IPS-18a (cell line): Measurements from ENCODE around the gene CAND2.
"Not testable (repeated sequence)": the region's sequence is repeated elsewhere in the genome, so short reads cannot be mapped to it uniquely, and the experiment has no call there.

Experiments used
- H3K27ac ChIP-seq: one replicate; pipeline ENCODE4 v1.5.1; 2013; ENCODE audit warnings: low read length
- H3K27me3 ChIP-seq: one replicate; pipeline ENCODE4 v1.6.1; 2013; ENCODE audit warnings: mild to moderate bottlenecking, low read length; ENCODE audit not compliant: control insufficient read depth, insufficient read depth
- H3K36me3 ChIP-seq: one replicate; pipeline ENCODE4 v1.6.1; 2013; ENCODE audit warnings: low read depth, low read length; ENCODE audit not compliant: control insufficient read depth
- H3K4me1 ChIP-seq: one replicate; pipeline ENCODE4 v1.6.1; 2013; ENCODE audit warnings: low read depth, low read length; ENCODE audit not compliant: control insufficient read depth
- H3K4me3 ChIP-seq: one replicate; pipeline ENCODE4 v1.5.1; 2013; ENCODE audit warnings: low read length
- H3K9ac ChIP-seq: one replicate; pipeline ENCODE4 v1.6.1; 2013; ENCODE audit warnings: mild to moderate bottlenecking, low read length, moderate library complexity
- H3K9me3 ChIP-seq: one replicate; pipeline ENCODE4 v1.6.1; 2013; ENCODE audit warnings: low read depth, low read length; ENCODE audit not compliant: control insufficient read depth

CAND2 gene

DNA sequence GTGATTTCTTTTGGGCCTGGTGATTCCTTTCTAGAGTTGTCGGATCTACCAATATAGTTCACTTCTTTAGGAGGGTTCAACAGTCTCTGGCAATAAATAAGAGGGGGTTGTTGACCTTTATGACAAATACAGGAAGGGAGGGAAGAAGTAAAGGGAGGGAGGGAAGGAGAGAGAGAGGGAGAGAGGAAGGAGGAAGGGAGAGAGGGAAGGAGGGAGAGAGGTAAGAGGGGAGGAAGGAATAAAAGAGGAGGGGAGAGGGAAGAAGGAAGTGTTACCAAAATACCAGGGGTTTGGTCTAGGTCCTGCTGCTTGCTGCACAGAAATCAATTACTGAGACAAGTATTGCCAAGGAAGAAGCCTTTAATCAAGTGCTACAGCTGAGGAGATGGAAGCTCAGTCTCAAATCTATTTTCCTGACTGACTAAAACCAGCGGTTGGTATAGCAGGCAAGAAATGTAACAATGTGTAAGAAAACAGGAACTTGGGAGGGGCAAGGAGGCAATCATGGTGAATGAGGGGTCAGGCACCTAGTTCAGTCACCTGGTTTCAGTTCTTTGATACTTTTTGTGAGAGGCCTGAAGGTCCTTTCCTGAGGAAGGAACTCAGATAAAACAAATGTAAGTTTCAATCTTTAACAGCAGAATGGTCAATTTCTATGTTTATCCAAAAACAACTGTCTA, 23.3 kb upstream of the CAND2 start:
- Histone ChIP-seq H3K36me3 (no peaks in the 10 kb centered on the region), H3K27ac (no peak overlapping the region), H3K4me3 (no peak overlapping the region), H3K9me3 (no peaks in the 10 kb centered on the region), H3K9ac (no peak overlapping the region), H3K27me3 (no peaks in the 10 kb centered on the region), H3K4me1 (no peaks in the 10 kb centered on the region)

DNA sequence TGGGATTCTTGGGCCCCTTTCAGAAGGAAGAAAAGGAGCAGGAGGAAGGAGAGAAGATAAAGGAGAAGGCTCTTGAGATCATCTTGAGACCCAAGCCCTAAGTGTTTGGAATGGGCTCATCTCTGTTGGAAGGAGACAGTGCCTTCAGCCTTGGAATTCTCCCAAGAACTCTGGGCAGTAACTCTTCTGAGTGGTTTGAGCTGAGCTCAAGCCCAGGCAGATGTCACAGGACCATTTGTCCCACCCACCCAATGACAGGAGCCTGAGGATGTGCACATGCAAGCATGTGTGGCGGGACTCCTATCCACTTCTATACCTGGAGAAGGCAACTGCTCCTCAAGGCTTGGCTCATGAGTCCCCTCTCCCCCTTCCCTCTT, 22.8 kb upstream of the CAND2 start:
- H3K9ac ChIP-seq: no peak overlapping the region
- H3K4me1 ChIP-seq: no peaks in the 10 kb centered on the region
- H3K4me3 ChIP-seq: no peak overlapping the region
- H3K27ac ChIP-seq: no peak overlapping the region
- no peaks in the 10 kb centered on the region for H3K27me3 ChIP-seq
- no peaks in the 10 kb centered on the region for H3K9me3 ChIP-seq
- H3K36me3 ChIP-seq: no peaks in the 10 kb centered on the region

DNA sequence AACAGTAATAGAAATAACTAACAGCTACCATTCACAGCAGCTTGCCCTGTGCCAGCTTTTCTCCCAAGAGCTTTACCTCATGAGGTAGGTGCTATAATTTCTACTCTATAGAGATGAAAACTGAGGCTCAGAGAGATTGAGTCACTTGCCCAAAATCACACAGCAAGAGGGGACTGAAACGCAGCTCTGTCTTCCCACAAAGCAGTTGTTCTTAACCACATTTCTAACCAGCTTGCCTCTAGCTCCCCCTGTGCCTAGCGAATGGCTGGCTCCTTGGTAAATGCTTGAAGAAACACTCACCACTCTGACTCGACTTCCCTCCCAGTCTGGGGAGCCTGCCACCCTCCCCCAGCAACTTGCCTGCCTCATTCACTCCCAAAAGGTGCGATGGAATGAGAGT, 21.9 kb upstream of the CAND2 start:
- no peak overlapping the region for H3K4me3 ChIP-seq
- H3K36me3 ChIP-seq: no peaks in the 10 kb centered on the region
- H3K4me1 ChIP-seq: no peaks in the 10 kb centered on the region
- no peaks in the 10 kb centered on the region for H3K9me3 ChIP-seq
- H3K27me3 ChIP-seq: no peaks in the 10 kb centered on the region
- no peak overlapping the region for H3K9ac ChIP-seq
- H3K27ac ChIP-seq: no peak overlapping the region

DNA sequence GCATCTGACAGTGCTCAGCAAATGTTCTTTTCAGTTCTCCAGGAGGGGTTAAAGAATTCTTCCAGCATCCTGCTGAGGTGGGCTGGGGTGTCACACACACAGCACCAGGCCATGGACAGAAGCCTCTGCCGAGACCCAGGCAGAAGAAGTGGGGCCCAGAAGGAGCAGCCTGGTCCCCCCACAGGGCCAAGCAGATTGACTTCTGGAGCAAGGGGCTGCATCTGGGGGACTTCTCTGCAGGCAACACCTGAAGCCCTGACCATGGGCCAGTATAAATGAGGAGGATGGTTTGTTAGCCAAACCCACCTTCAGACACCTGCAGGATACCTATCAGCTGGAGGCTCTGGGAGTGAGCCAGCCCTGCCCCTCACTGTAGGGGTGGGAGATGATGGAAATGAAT, 21.3 kb upstream of the CAND2 start:
- Histone ChIP-seq H3K9ac (no peak overlapping the region), H3K27me3 (no peaks in the 10 kb centered on the region), H3K36me3 (no peaks in the 10 kb centered on the region), H3K4me1 (no peaks in the 10 kb centered on the region), H3K4me3 (no peak overlapping the region), H3K9me3 (no peaks in the 10 kb centered on the region), H3K27ac (no peak overlapping the region)

DNA sequence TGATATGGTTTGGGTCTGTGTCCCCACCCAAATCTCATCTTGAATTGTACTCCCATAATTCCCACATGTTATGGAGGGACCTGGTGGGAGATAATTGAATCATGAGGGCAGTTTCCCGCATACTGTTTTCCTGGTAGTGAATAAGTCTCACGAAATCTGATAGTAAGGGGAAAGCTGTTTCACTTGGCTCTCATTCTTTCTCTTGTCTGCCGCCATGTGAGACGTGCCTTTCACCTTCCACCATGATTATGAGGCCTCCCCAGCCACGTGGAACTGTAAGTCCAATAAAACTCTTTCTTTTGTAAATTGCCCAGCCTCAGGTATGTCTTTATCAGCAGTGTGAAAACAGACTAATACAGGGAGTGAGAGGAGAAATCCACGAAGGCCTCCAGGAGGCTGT, 20.5 kb upstream of the CAND2 start:
- not testable (repeated sequence) for H3K9me3 ChIP-seq, H3K27ac ChIP-seq, H3K4me3 ChIP-seq, H3K9ac ChIP-seq, H3K4me1 ChIP-seq, H3K27me3 ChIP-seq, H3K36me3 ChIP-seq

DNA sequence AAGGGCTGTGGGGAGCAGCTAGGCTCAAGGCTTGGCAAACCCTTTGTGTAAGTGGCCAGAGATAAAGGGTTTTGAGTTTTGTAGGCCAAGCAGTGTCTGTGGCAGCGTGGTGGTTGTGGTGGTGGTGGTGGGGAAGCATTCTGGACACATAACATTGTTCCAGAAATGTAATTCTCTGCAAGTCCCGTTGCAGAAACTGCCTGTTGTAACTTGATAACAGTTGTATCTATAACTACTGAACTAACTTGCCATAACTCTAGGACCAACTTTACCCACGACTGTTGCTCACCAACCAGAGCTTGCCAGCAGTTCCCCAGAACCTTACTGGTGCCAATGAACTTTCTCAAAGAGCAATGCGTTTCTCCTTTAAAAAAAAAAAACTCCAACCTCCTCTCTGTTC, 19.3 kb upstream of the CAND2 start:
- H3K27ac ChIP-seq: no peak overlapping the region
- peaks cover 3% of the 10 kb centered on the region for H3K4me1 ChIP-seq
- H3K9me3 ChIP-seq: no peaks in the 10 kb centered on the region
- no peak overlapping the region for H3K9ac ChIP-seq
- no peaks in the 10 kb centered on the region for H3K36me3 ChIP-seq
- no peaks in the 10 kb centered on the region for H3K27me3 ChIP-seq
- H3K4me3 ChIP-seq: no peak overlapping the region

DNA sequence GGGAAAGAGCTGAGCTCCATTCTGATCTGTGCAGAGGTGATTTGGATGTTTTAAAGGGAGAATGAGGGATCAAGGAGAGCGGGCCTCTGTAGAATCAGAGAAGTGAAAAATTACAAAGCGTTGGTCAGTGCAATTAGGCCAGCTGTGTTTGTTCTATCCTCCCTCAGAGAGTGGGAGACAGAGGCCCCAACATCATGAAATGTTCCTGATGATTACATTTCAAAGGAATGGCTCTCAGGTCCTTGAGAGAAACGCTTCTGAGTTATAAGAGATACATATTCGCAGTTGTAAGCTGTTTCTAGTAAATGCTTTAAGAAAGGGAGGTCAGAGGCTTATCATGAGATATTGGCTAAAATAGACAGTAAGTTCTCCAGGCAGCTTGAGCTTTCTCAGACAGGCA, 15.7 kb upstream of the CAND2 start:
- H3K9ac ChIP-seq: no peak overlapping the region
- no peak overlapping the region for H3K27ac ChIP-seq
- H3K4me3 ChIP-seq: no peak overlapping the region
- peaks cover 19% of the 10 kb centered on the region for H3K4me1 ChIP-seq
- H3K36me3 ChIP-seq: no peaks in the 10 kb centered on the region
- no peaks in the 10 kb centered on the region for H3K27me3 ChIP-seq
- no peaks in the 10 kb centered on the region for H3K9me3 ChIP-seq

DNA sequence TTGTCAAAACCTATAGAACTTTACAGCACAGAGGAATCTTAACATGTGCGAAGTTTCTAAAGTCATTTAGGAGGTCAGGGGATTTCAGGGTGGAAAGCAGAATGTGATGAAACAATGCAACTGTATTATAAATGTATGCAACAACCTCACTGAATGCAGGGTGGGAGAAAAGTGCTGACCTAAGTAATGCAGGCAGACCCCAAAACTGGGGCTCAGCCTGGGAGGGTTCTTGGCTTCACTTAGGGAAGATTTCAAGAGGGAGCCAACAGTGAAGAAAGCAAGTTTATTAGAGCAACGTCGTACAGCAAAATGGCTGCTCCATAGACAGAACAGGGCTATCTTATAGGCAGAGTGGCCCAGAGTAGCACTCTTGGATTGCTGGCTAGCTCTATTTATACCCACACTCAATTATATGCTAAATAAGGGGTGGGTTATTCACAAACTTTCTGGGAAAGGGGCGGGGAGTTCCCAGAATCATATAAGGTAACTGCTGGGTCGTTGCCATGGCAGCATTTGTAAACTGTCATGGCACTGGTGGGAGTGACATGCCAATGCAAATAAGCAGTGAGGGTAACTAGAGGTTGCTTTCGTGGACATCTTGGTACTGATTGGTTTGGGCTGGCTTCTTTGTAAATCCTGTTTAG, 14.2 kb upstream of the CAND2 start:
- Histone ChIP-seq H3K36me3 (no peaks in the 10 kb centered on the region), H3K9me3 (no peaks in the 10 kb centered on the region), H3K27me3 (no peaks in the 10 kb centered on the region), H3K4me1 (peaks cover 19% of the 10 kb centered on the region), H3K9ac (no peak overlapping the region), H3K27ac (no peak overlapping the region), H3K4me3 (no peak overlapping the region)

DNA sequence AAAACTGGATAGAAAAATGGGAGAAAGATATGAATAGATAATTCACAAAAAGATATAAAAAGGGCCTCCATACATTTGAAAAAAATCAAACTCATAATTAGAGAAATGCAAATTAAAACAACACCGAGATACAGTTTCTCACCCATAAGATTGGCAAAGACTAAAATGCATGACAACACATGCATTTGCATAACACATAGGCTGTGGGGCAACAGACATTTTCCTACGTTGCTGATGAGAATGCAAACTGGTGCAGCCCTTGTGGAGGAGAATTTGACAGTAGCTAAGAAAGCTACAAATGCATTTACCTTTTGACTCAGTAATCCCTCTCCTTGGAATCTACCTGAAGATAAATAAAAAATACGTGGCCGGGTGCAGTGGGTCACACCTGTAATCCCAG, 11.4 kb upstream of the CAND2 start:
- Histone ChIP-seq H3K27me3 (no peaks in the 10 kb centered on the region), H3K27ac (no peak overlapping the region), H3K36me3 (no peaks in the 10 kb centered on the region), H3K4me1 (peaks cover 19% of the 10 kb centered on the region), H3K4me3 (no peak overlapping the region), H3K9ac (no peak overlapping the region), H3K9me3 (no peaks in the 10 kb centered on the region)

DNA sequence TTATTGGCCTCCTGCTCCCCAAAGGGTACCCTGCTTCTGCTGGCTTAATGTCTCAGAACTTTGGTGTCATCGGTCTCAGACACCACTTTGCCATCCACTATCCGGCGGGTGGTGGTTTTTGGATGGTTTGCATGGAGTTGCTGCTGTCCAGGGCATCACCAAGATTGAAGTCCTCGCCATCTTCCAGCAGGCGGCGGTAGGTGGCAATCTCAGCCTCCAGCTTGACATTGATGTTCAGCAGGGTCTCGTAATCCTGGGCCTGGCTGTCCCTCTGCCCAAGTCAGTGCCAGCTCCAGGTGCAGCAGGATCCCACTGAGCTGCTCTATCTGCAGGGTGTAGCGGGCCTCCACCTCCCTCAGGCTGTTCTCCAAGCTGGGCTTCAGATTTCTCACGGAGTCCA, 9.1 kb upstream of the CAND2 start:
- not testable (repeated sequence) for H3K36me3 ChIP-seq, H3K27ac ChIP-seq, H3K9ac ChIP-seq, H3K27me3 ChIP-seq, H3K9me3 ChIP-seq, H3K4me3 ChIP-seq
- H3K4me1 ChIP-seq: peaks cover 14% of the 10 kb centered on the region

DNA sequence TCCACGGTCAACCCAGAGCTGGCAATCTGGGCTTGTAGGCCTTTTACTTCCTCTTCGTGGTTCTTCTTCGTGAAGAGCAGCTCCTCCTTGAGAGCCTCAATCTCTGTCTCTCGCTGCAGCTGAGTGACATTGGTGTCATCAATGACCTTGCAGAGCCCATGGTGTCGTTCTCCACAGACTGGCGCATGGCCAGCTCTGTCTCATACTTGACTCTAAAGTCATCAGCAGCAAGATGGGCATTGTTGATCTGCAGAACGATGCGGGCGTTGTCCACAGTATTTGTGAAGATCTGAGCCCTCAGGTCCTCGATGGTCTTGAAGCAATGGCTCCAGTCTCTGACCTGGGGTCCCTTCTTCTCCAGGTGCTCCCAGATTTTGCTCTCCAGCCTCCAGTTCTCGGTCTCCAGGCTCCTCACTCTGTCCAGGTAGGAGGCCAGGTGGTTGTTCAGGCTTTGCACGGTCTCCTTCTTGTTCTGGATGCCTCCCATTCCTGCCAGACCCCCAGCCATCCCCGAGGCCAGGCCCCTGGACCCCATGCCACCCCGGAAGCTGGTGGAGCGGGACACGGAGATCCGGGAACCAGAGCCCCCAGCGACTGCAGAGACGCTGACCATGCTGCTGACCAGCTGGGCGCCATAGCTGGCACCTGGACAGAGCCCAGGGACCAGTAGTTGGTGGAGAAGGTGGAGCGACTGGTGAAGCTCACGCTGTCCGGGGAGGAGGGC, 8.4 kb upstream of the CAND2 start:
- not testable (repeated sequence) for H3K36me3 ChIP-seq, H3K27me3 ChIP-seq, H3K9me3 ChIP-seq, H3K27ac ChIP-seq, H3K9ac ChIP-seq, H3K4me1 ChIP-seq, H3K4me3 ChIP-seq

DNA sequence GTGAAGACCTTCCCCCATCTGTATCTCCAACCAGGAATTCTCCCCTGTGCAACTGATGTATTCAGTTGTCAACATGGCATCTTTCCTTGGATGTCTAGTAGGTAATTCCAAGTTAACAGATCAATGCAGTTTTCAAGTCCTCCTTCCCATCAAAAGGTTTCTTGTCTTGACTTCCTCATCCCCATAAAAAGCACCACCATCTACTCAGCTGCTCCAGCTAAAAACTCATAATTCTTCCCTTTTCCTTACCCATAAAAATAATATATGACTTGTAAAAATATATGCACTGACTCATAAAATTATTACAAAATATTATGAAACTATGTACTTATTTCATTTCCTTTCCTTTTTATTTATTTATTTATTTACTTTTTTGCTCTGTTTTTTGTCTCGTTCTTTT, 5.0 kb upstream of the CAND2 start:
- Histone ChIP-seq H3K4me3 (no peak overlapping the region), H3K27me3 (no peaks in the 10 kb centered on the region), H3K4me1 (no peaks in the 10 kb centered on the region), H3K27ac (no peak overlapping the region), H3K36me3 (no peaks in the 10 kb centered on the region), H3K9ac (no peak overlapping the region), H3K9me3 (no peaks in the 10 kb centered on the region)
